ENCODE results near the gene SLC27A2. TPM values are rescaled to one million over a fixed set of nuclear protein-coding genes. Genes with fewer than 3 reads are reported as not detected.

SLC27A2 gene
- total RNA-seq, 1 donor from 2014 or later, result not detected

- no peak overlapping the region for H3K4me3 Mint-ChIP-seq (ENCODE audit: unreplicated experiment)
- H3K9me3 Mint-ChIP-seq (ENCODE audit: unreplicated experiment), result no peaks in the 10 kb centered on the region
- H3K27ac Mint-ChIP-seq (ENCODE audit: unreplicated experiment), result no peak overlapping the region
- H3K36me3 Mint-ChIP-seq (ENCODE audit: unreplicated experiment), result no peaks in the 10 kb centered on the region
- peaks cover 7% of the 10 kb centered on the region for H3K27me3 Mint-ChIP-seq (ENCODE audit: unreplicated experiment)
- TF ChIP-seq CTCF (IDR thresholded peaks at IDR 0.05), result no peak
- DNase-seq (ENCODE audit: extremely low spot score, unreplicated experiment), result no peak
- no peaks in the 10 kb centered on the region for H3K4me1 Mint-ChIP-seq (ENCODE audit: unreplicated experiment)
These were observed 66.0 kb downstream of the SLC27A2 start for GRCh38 chr15:50247819-50248655.

- H3K4me1 Mint-ChIP-seq (ENCODE audit: unreplicated experiment), result no peaks in the 10 kb centered on the region
- no peak overlapping the region for H3K4me3 Mint-ChIP-seq (ENCODE audit: unreplicated experiment)
- no peaks in the 10 kb centered on the region for H3K9me3 Mint-ChIP-seq (ENCODE audit: unreplicated experiment)
- no peak for TF ChIP-seq CTCF (IDR thresholded peaks at IDR 0.05)
- no peak overlapping the region for H3K27ac Mint-ChIP-seq (ENCODE audit: unreplicated experiment)
- no peaks in the 10 kb centered on the region for H3K36me3 Mint-ChIP-seq (ENCODE audit: unreplicated experiment)
- H3K27me3 Mint-ChIP-seq (ENCODE audit: unreplicated experiment), result peaks cover 7% of the 10 kb centered on the region
- DNase-seq (ENCODE audit: extremely low spot score, unreplicated experiment), result no peak
These were observed 67.1 kb downstream of the SLC27A2 start for GRCh38 chr15:50248994-50249582.

GRCh38 chr15:50249704-50250103 is 67.7 kb downstream of the SLC27A2 start:
- Mint-ChIP-seq H3K27me3 (ENCODE audit: unreplicated experiment) (peaks cover 7% of the 10 kb centered on the region), H3K4me3 (ENCODE audit: unreplicated experiment) (no peak overlapping the region), H3K4me1 (ENCODE audit: unreplicated experiment) (no peaks in the 10 kb centered on the region), H3K36me3 (ENCODE audit: unreplicated experiment) (no peaks in the 10 kb centered on the region), H3K27ac (ENCODE audit: unreplicated experiment) (no peak overlapping the region), H3K9me3 (ENCODE audit: unreplicated experiment) (no peaks in the 10 kb centered on the region)
- peak; percentile 34 for DNase-seq (ENCODE audit: extremely low spot score, unreplicated experiment)
- no peak for TF ChIP-seq CTCF (IDR thresholded peaks at IDR 0.05)

- Mint-ChIP-seq H3K36me3 (ENCODE audit: unreplicated experiment) (no peaks in the 10 kb centered on the region), H3K4me3 (ENCODE audit: unreplicated experiment) (no peak overlapping the region), H3K9me3 (ENCODE audit: unreplicated experiment) (no peaks in the 10 kb centered on the region), H3K27me3 (ENCODE audit: unreplicated experiment) (peaks cover 7% of the 10 kb centered on the region), H3K27ac (ENCODE audit: unreplicated experiment) (no peak overlapping the region), H3K4me1 (ENCODE audit: unreplicated experiment) (no peaks in the 10 kb centered on the region)
- peak; percentile 15 for DNase-seq (ENCODE audit: extremely low spot score, unreplicated experiment)
- TF ChIP-seq CTCF (IDR thresholded peaks at IDR 0.05), result no peak
These were observed 68.9 kb downstream of the SLC27A2 start for GRCh38 chr15:50250760-50251394.

GRCh38 chr15:50251638-50252182 is 69.7 kb downstream of the SLC27A2 start:
- H3K4me3 Mint-ChIP-seq (ENCODE audit: unreplicated experiment), result no peak overlapping the region
- H3K36me3 Mint-ChIP-seq (ENCODE audit: unreplicated experiment), result no peaks in the 10 kb centered on the region
- no peak for TF ChIP-seq CTCF (IDR thresholded peaks at IDR 0.05)
- no peaks in the 10 kb centered on the region for H3K4me1 Mint-ChIP-seq (ENCODE audit: unreplicated experiment)
- no peak overlapping the region for H3K27ac Mint-ChIP-seq (ENCODE audit: unreplicated experiment)
- peak; percentile 51 for DNase-seq (ENCODE audit: extremely low spot score, unreplicated experiment)
- no peaks in the 10 kb centered on the region for H3K9me3 Mint-ChIP-seq (ENCODE audit: unreplicated experiment)
- H3K27me3 Mint-ChIP-seq (ENCODE audit: unreplicated experiment), result peaks cover 7% of the 10 kb centered on the region

All from osteocyte (in vitro differentiated cells).